Thyroid gland (tissue), 4 donors: ENCODE data around the gene HIVEP3.

Source experiments
- POLR2A ChIP-seq, 2 donors: fragments of 450-650 bp; IDR thresholded peaks; one replicate each; pipeline ENCODE4 v1.6.1; 2017; ENCODE audit warnings: antibody characterized with exemption in 2 of 2, mild to moderate bottlenecking in 2 of 2, moderate library complexity in 1 of 2
- TF ChIP-seq, protein P1 (sequence below), 6 experiments: fragments of 200-600 bp in 3 of 6; fragments of 450-650 bp in 3 of 6; sonication (generic) in 3 of 6; IDR thresholded peaks; one replicate each; pipeline ENCODE4 v1.5.1; 2016 to 2019; ENCODE audit warnings: antibody characterized with exemption in 6 of 6, mild to moderate bottlenecking in 2 of 6, inconsistent platforms in 1 of 6, moderate library complexity in 1 of 6

DNA sequence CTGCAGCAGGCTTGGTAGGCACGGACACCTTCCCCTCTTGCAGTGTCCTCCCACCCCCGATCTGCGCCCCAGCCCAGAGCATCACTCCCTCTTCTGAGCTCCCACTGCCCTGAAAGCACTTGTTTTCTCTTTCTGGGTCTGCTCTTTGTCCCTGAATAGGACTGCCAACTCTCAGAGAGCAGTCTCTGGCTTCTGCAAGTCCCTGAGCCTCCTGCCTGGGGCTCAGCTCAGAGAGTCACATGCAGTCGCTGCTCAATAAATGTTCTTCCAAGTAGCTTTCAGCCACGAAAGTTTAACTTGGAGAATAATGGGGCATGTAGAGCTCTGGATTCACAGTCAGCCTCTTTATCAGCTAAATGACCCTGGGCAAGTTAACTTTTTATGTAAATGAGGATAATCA, 205.6 kb downstream of the HIVEP3 start:
- no peak for TF ChIP-seq POLR2A (IDR thresholded peaks at IDR 0.05)
- TF ChIP-seq, protein P1, sequence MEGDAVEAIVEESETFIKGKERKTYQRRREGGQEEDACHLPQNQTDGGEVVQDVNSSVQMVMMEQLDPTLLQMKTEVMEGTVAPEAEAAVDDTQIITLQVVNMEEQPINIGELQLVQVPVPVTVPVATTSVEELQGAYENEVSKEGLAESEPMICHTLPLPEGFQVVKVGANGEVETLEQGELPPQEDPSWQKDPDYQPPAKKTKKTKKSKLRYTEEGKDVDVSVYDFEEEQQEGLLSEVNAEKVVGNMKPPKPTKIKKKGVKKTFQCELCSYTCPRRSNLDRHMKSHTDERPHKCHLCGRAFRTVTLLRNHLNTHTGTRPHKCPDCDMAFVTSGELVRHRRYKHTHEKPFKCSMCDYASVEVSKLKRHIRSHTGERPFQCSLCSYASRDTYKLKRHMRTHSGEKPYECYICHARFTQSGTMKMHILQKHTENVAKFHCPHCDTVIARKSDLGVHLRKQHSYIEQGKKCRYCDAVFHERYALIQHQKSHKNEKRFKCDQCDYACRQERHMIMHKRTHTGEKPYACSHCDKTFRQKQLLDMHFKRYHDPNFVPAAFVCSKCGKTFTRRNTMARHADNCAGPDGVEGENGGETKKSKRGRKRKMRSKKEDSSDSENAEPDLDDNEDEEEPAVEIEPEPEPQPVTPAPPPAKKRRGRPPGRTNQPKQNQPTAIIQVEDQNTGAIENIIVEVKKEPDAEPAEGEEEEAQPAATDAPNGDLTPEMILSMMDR (IDR thresholded peaks at IDR 0.05): no peak
